ENCODE data around the gene PLOD1.

The PLOD1 gene

GRCh38 chr1:11967028-11967547 is 32.6 kb downstream of the PLOD1 start:
- no peak overlapping the region for H2BK120ac ChIP-seq (ENCODE audit: insufficient read depth, low read length, poor library complexity)
- H3K79me2 ChIP-seq (ENCODE audit: control insufficient read depth, insufficient read depth, low read length, poor library complexity), result no peaks in the 10 kb centered on the region
- no peak overlapping the region for H4K8ac ChIP-seq (ENCODE audit: low read depth, low read length)
- no peak overlapping the region for H3K14ac ChIP-seq (ENCODE audit: low read length)
- H3K23ac ChIP-seq (ENCODE audit: low read length), result no peak overlapping the region
- no peak overlapping the region for H2AK5ac ChIP-seq (ENCODE audit: low read length)
- peaks cover 2 to 14% of the 10 kb centered on the region in 2 experiments for H3K4me1 ChIP-seq (ENCODE audit: control insufficient read depth in 1 of 2, insufficient read depth in 2 of 2, low read length in 2 of 2)
- peak; percentile 77 to 84 for DNase-seq
- H2AFZ ChIP-seq (ENCODE audit: insufficient read depth, low read length, poor library complexity), result no peak overlapping the region
- WGBS (ENCODE audit: extremely low coverage, insufficient coverage, insufficient read length), result no CpG with 5 or more reads among the region's 6 CpGs
- no peak overlapping the region for H3K18ac ChIP-seq (ENCODE audit: low read length)
- no peaks in the 10 kb centered on the region for H3K27me3 ChIP-seq (ENCODE audit: insufficient read depth, low read length)
- no peak overlapping the region for H2BK12ac ChIP-seq (ENCODE audit: low read length)
- no peaks in the 10 kb centered on the region for H3K79me1 ChIP-seq (ENCODE audit: low read length)
- no peak overlapping the region for H3K9ac ChIP-seq (ENCODE audit: low read length)
- H3K27ac ChIP-seq (ENCODE audit: low read depth, low read length), result no peak overlapping the region
- peaks cover 42 to 47% of the 10 kb centered on the region in 2 experiments for H3K36me3 ChIP-seq (ENCODE audit: control insufficient read depth in 1 of 2, insufficient read depth in 2 of 2, low read length in 2 of 2)
- no peak overlapping the region for H4K12ac ChIP-seq (ENCODE audit: low read depth, low read length)
- no peak overlapping the region for H3K4me2 ChIP-seq (ENCODE audit: low read length)
- peaks cover 1% of the 10 kb centered on the region for H3K9me3 ChIP-seq (ENCODE audit: insufficient read depth, low read depth, low read length)
- no peak overlapping the region for H3K4ac ChIP-seq (ENCODE audit: low read depth, low read length)
- no peak overlapping the region for H4K91ac ChIP-seq (ENCODE audit: low read depth, low read length)
- no peak overlapping the region for H2BK5ac ChIP-seq (ENCODE audit: low read depth, low read length, poor library complexity)
- H3K4me3 ChIP-seq (ENCODE audit: low read depth, low read length), result no peak overlapping the region

- H3K27me3 ChIP-seq (ENCODE audit: insufficient read depth, low read length), result no peaks in the 10 kb centered on the region
- H3K79me2 ChIP-seq (ENCODE audit: control insufficient read depth, insufficient read depth, low read length, poor library complexity), result no peaks in the 10 kb centered on the region
Measured at GRCh38 chr1:11970441-11971185, 36.1 kb downstream of the PLOD1 start.

GRCh38 chr1:11977625-11978024 is 43.1 kb downstream of the PLOD1 start:
- Histone ChIP-seq H3K23ac (ENCODE audit: low read length) (no peak overlapping the region), H2BK5ac (ENCODE audit: low read depth, low read length, poor library complexity) (no peak overlapping the region), H3K36me3 (ENCODE audit: control insufficient read depth in 1 of 2, insufficient read depth in 2 of 2, low read length in 2 of 2) (peaks cover 36 to 37% of the 10 kb centered on the region in 2 experiments), H3K9me3 (ENCODE audit: insufficient read depth, low read depth, low read length) (no peaks in the 10 kb centered on the region), H3K9ac (ENCODE audit: low read length) (no peak overlapping the region), H3K4me3 (ENCODE audit: low read depth, low read length) (no peak overlapping the region), H3K4me2 (ENCODE audit: low read length) (no peak overlapping the region), H3K14ac (ENCODE audit: low read length) (no peak overlapping the region), H3K79me1 (ENCODE audit: low read length) (peaks cover 4% of the 10 kb centered on the region), H2BK120ac (ENCODE audit: insufficient read depth, low read length, poor library complexity) (no peak overlapping the region), H2AK5ac (ENCODE audit: low read length) (no peak overlapping the region), H2AFZ (ENCODE audit: insufficient read depth, low read length, poor library complexity) (no peak overlapping the region), H4K8ac (ENCODE audit: low read depth, low read length) (no peak overlapping the region), H3K27ac (ENCODE audit: low read depth, low read length) (no peak overlapping the region), H3K27me3 (ENCODE audit: insufficient read depth, low read length) (no peaks in the 10 kb centered on the region), H3K4ac (ENCODE audit: low read depth, low read length) (no peak overlapping the region), H2BK12ac (ENCODE audit: low read length) (no peak overlapping the region), H3K18ac (ENCODE audit: low read length) (no peak overlapping the region), H4K12ac (ENCODE audit: low read depth, low read length) (no peak overlapping the region), H4K91ac (ENCODE audit: low read depth, low read length) (no peak overlapping the region), H3K79me2 (ENCODE audit: control insufficient read depth, insufficient read depth, low read length, poor library complexity) (peaks cover 5% of the 10 kb centered on the region), H3K4me1 (ENCODE audit: control insufficient read depth in 1 of 2, insufficient read depth in 2 of 2, low read length in 2 of 2) (peaks cover 12 to 17% of the 10 kb centered on the region in 2 experiments)
- no CpG with 5 or more reads among the region's 3 CpGs for WGBS (ENCODE audit: extremely low coverage, insufficient coverage, insufficient read length)
- peak; percentile 80 to 81 for DNase-seq

More at GRCh38 chr1:11970441-11971185, 36.1 kb downstream of the PLOD1 start:
- no peak overlapping the region for H2AFZ ChIP-seq (ENCODE audit: insufficient read depth, low read length, poor library complexity)
- H3K4me2 ChIP-seq (ENCODE audit: low read length), result no peak overlapping the region
- H3K4me3 ChIP-seq (ENCODE audit: low read depth, low read length), result no peak overlapping the region
- H2BK120ac ChIP-seq (ENCODE audit: insufficient read depth, low read length, poor library complexity), result no peak overlapping the region
- H3K27ac ChIP-seq (ENCODE audit: low read depth, low read length), result no peak overlapping the region
- no peak overlapping the region for H3K4ac ChIP-seq (ENCODE audit: low read depth, low read length)
- H3K79me1 ChIP-seq (ENCODE audit: low read length), result no peaks in the 10 kb centered on the region
- H2AK5ac ChIP-seq (ENCODE audit: low read length), result no peak overlapping the region
- peak; percentile 50 to 64 for DNase-seq
- H4K91ac ChIP-seq (ENCODE audit: low read depth, low read length), result no peak overlapping the region
- no peak overlapping the region for H2BK12ac ChIP-seq (ENCODE audit: low read length)
- no peak overlapping the region for H4K8ac ChIP-seq (ENCODE audit: low read depth, low read length)
- H3K36me3 ChIP-seq (ENCODE audit: control insufficient read depth in 1 of 2, insufficient read depth in 2 of 2, low read length in 2 of 2), result peaks cover 42 to 52% of the 10 kb centered on the region in 2 experiments
- no CpG with 5 or more reads among the region's 17 CpGs for WGBS (ENCODE audit: extremely low coverage, insufficient coverage, insufficient read length)
- H3K4me1 ChIP-seq (ENCODE audit: control insufficient read depth in 1 of 2, insufficient read depth in 2 of 2, low read length in 2 of 2), result peaks cover 2 to 14% of the 10 kb centered on the region in 2 experiments
- H3K14ac ChIP-seq (ENCODE audit: low read length), result no peak overlapping the region
- no peak overlapping the region for H3K18ac ChIP-seq (ENCODE audit: low read length)
- no peak overlapping the region for H3K9ac ChIP-seq (ENCODE audit: low read length)
- H2BK5ac ChIP-seq (ENCODE audit: low read depth, low read length, poor library complexity), result no peak overlapping the region
- H3K9me3 ChIP-seq (ENCODE audit: insufficient read depth, low read depth, low read length), result no peaks in the 10 kb centered on the region
- no peak overlapping the region for H3K23ac ChIP-seq (ENCODE audit: low read length)
- H4K12ac ChIP-seq (ENCODE audit: low read depth, low read length), result no peak overlapping the region

GRCh38 chr1:11978301-11978700 is 43.8 kb downstream of the PLOD1 start:
- H2AK5ac ChIP-seq (ENCODE audit: low read length), result no peak overlapping the region
- no peaks in the 10 kb centered on the region for H3K27me3 ChIP-seq (ENCODE audit: insufficient read depth, low read length)
- H3K79me2 ChIP-seq (ENCODE audit: control insufficient read depth, insufficient read depth, low read length, poor library complexity), result peaks cover 5% of the 10 kb centered on the region
- no CpG with 5 or more reads among the region's 8 CpGs for WGBS (ENCODE audit: extremely low coverage, insufficient coverage, insufficient read length)
- peaks cover 34 to 35% of the 10 kb centered on the region in 2 experiments for H3K36me3 ChIP-seq (ENCODE audit: control insufficient read depth in 1 of 2, insufficient read depth in 2 of 2, low read length in 2 of 2)
- H4K12ac ChIP-seq (ENCODE audit: low read depth, low read length), result no peak overlapping the region
- no peak overlapping the region for H3K9ac ChIP-seq (ENCODE audit: low read length)
- H2BK12ac ChIP-seq (ENCODE audit: low read length), result no peak overlapping the region
- no peaks in the 10 kb centered on the region for H3K9me3 ChIP-seq (ENCODE audit: insufficient read depth, low read depth, low read length)
- H2AFZ ChIP-seq (ENCODE audit: insufficient read depth, low read length, poor library complexity), result peak overlapping the region; percentile 5
- H4K91ac ChIP-seq (ENCODE audit: low read depth, low read length), result no peak overlapping the region
- H3K18ac ChIP-seq (ENCODE audit: low read length), result no peak overlapping the region
- no peak overlapping the region for H3K27ac ChIP-seq (ENCODE audit: low read depth, low read length)
- no peak overlapping the region for H3K14ac ChIP-seq (ENCODE audit: low read length)
- peaks cover 12 to 17% of the 10 kb centered on the region in 2 experiments for H3K4me1 ChIP-seq (ENCODE audit: control insufficient read depth in 1 of 2, insufficient read depth in 2 of 2, low read length in 2 of 2)
- no peak overlapping the region for H3K4me3 ChIP-seq (ENCODE audit: low read depth, low read length)
- H2BK120ac ChIP-seq (ENCODE audit: insufficient read depth, low read length, poor library complexity), result no peak overlapping the region
- no peak overlapping the region for H3K4ac ChIP-seq (ENCODE audit: low read depth, low read length)
- peaks cover 4% of the 10 kb centered on the region for H3K79me1 ChIP-seq (ENCODE audit: low read length)
- no peak overlapping the region for H2BK5ac ChIP-seq (ENCODE audit: low read depth, low read length, poor library complexity)
- no peak overlapping the region for H3K4me2 ChIP-seq (ENCODE audit: low read length)
- no peak overlapping the region for H4K8ac ChIP-seq (ENCODE audit: low read depth, low read length)
- DNase-seq, result peak; percentile 69 to 82
- no peak overlapping the region for H3K23ac ChIP-seq (ENCODE audit: low read length)
